ENCODE results near the gene CRISPLD2. TPM values are rescaled to one million over a fixed set of nuclear protein-coding genes. Genes with fewer than 3 reads are reported as not detected.

Gene CRISPLD2
- total RNA-seq, 1 experiment from 2014 or later = 0.28 TPM

GRCh38 chr16:84839956-84840355 is 20.2 kb downstream of the CRISPLD2 start:
- Mint-ChIP-seq H3K27ac (ENCODE audit: low read depth, unreplicated experiment) (no peak overlapping the region), H3K27me3 (ENCODE audit: insufficient read depth, unreplicated experiment) (peaks cover 16% of the 10 kb centered on the region), H3K9me3 (ENCODE audit: unreplicated experiment) (no peaks in the 10 kb centered on the region), H3K4me1 (ENCODE audit: insufficient read depth, unreplicated experiment) (peaks cover 22% of the 10 kb centered on the region), H3K4me3 (ENCODE audit: unreplicated experiment) (no peak overlapping the region), H3K36me3 (ENCODE audit: insufficient read depth, unreplicated experiment) (peaks cover 6% of the 10 kb centered on the region)
- ChIA-PET POLR2A (interaction anchor here (2.2 kb wide), 1 partner anchor 11 kb away, joined by 8 read pairs; no protein-coding TSS in a partner anchor), CTCF (interaction anchor here (1.8 kb wide), 1 partner anchor 132 kb away, joined by 7 read pairs; no protein-coding TSS in a partner anchor)
- TF ChIP-seq CTCF (IDR thresholded peaks at IDR 0.05; ENCODE audit: unreplicated experiment) = no peak
- BruUV-seq (replicated peaks) = no TSS peak
- intact Hi-C loops (cut with micrococcal nuclease) = no loop called here
- peak; percentile 68 for DNase-seq (ENCODE audit: unreplicated experiment)

GRCh38 chr16:84840687-84841627 is 21.2 kb downstream of the CRISPLD2 start:
- Mint-ChIP-seq H3K36me3 (ENCODE audit: insufficient read depth, unreplicated experiment) (peaks cover 4% of the 10 kb centered on the region), H3K4me1 (ENCODE audit: insufficient read depth, unreplicated experiment) (peaks cover 18% of the 10 kb centered on the region), H3K27ac (ENCODE audit: low read depth, unreplicated experiment) (no peak overlapping the region), H3K27me3 (ENCODE audit: insufficient read depth, unreplicated experiment) (peaks cover 16% of the 10 kb centered on the region), H3K9me3 (ENCODE audit: unreplicated experiment) (no peaks in the 10 kb centered on the region), H3K4me3 (ENCODE audit: unreplicated experiment) (no peak overlapping the region)
- POLR2A ChIA-PET = interaction anchor here (0.7 to 1.1 kb wide), 3 partner anchors 11 to 115 kb away, joined by 4 read pairs; no protein-coding TSS in a partner anchor
- intact Hi-C loops (cut with micrococcal nuclease) = no loop called here
- no TSS peak for BruUV-seq (replicated peaks)
- CTCF ChIA-PET = no interaction called here
- DNase-seq (ENCODE audit: unreplicated experiment) = no peak
- no peak for TF ChIP-seq CTCF (IDR thresholded peaks at IDR 0.05; ENCODE audit: unreplicated experiment)

GRCh38 chr16:84841787-84842300 is 22.1 kb downstream of the CRISPLD2 start:
- no peak overlapping the region for H3K27ac Mint-ChIP-seq (ENCODE audit: low read depth, unreplicated experiment)
- peaks cover 16% of the 10 kb centered on the region for H3K27me3 Mint-ChIP-seq (ENCODE audit: insufficient read depth, unreplicated experiment)
- H3K4me3 Mint-ChIP-seq (ENCODE audit: unreplicated experiment) = no peak overlapping the region
- ChIA-PET POLR2A (interaction anchor here (0.7 to 0.8 kb wide), 2 partner anchors 53 to 116 kb away, joined by 4 read pairs; no protein-coding TSS in a partner anchor), CTCF (no interaction called here)
- no TSS peak for BruUV-seq (replicated peaks)
- H3K4me1 Mint-ChIP-seq (ENCODE audit: insufficient read depth, unreplicated experiment) = peaks cover 13% of the 10 kb centered on the region
- DNase-seq (ENCODE audit: unreplicated experiment) = peak; percentile 65
- no peaks in the 10 kb centered on the region for H3K36me3 Mint-ChIP-seq (ENCODE audit: insufficient read depth, unreplicated experiment)
- no peaks in the 10 kb centered on the region for H3K9me3 Mint-ChIP-seq (ENCODE audit: unreplicated experiment)
- intact Hi-C loops (cut with micrococcal nuclease) = no loop called here
- no peak for TF ChIP-seq CTCF (IDR thresholded peaks at IDR 0.05; ENCODE audit: unreplicated experiment)

GRCh38 chr16:84842516-84843148 is 22.8 kb downstream of the CRISPLD2 start:
- H3K9me3 Mint-ChIP-seq (ENCODE audit: unreplicated experiment) = no peaks in the 10 kb centered on the region
- H3K4me3 Mint-ChIP-seq (ENCODE audit: unreplicated experiment) = no peak overlapping the region
- intact Hi-C loops (cut with micrococcal nuclease) = no loop called here
- H3K36me3 Mint-ChIP-seq (ENCODE audit: insufficient read depth, unreplicated experiment) = no peaks in the 10 kb centered on the region
- H3K4me1 Mint-ChIP-seq (ENCODE audit: insufficient read depth, unreplicated experiment) = peaks cover 13% of the 10 kb centered on the region
- H3K27ac Mint-ChIP-seq (ENCODE audit: low read depth, unreplicated experiment) = no peak overlapping the region
- no peak for DNase-seq (ENCODE audit: unreplicated experiment)
- no peak for TF ChIP-seq CTCF (IDR thresholded peaks at IDR 0.05; ENCODE audit: unreplicated experiment)
- CTCF ChIA-PET = no interaction called here
- no TSS peak for BruUV-seq (replicated peaks)
- POLR2A ChIA-PET = interaction anchor here (0.7 kb wide), 1 partner anchor 49 kb away, joined by 3 read pairs; no protein-coding TSS in a partner anchor
- peaks cover 16% of the 10 kb centered on the region for H3K27me3 Mint-ChIP-seq (ENCODE audit: insufficient read depth, unreplicated experiment)

Measured in MCF 10A (cell line).